GM21390 (cell line): ENCODE data around the gene NOTCH2.
"Not testable (repeated sequence)": the region's sequence is repeated elsewhere in the genome, so short reads cannot be mapped to it uniquely, and the experiment has no call there.

Experiments
- ATAC-seq: cut with Tn5 transposase; IDR thresholded peaks from one replicate; pipeline ENCODE4 v1.9.1; 2021; ENCODE audit not compliant: unreplicated experiment

Gene NOTCH2

GRCh38 chr1:120069067-120069919 lies at the start of gene NOTCH2:
Gene NOTCH2, minus strand, starts transcription at chr1:120069662. Its CDS starts 256 bp downstream, at chr1:120069406.
- ATAC-seq = not testable (repeated sequence)

- peak; percentile 53 for ATAC-seq
These were observed 48.1 kb upstream of the NOTCH2 start for GRCh38 chr1:120117371-120118177.

- ATAC-seq = not testable (repeated sequence)
These were observed 46.6 kb upstream of the NOTCH2 start for GRCh38 chr1:120116094-120116493.

GRCh38 chr1:120113134-120113533 lies 43.7 kb upstream of the NOTCH2 start:
- not testable (repeated sequence) for ATAC-seq

GRCh38 chr1:120112212-120112611 lies 42.8 kb upstream of the NOTCH2 start:
- not testable (repeated sequence) for ATAC-seq

- not testable (repeated sequence) for ATAC-seq
These were observed 42.3 kb upstream of the NOTCH2 start for GRCh38 chr1:120111771-120112170.

- ATAC-seq = not testable (repeated sequence)
These were observed 41.5 kb upstream of the NOTCH2 start for GRCh38 chr1:120111008-120111407.

- ATAC-seq = not testable (repeated sequence)
These were observed 40.2 kb upstream of the NOTCH2 start for GRCh38 chr1:120109656-120110055.

- ATAC-seq = not testable (repeated sequence)
These were observed 39.7 kb upstream of the NOTCH2 start for GRCh38 chr1:120109180-120109579.

- ATAC-seq = not testable (repeated sequence)
These were observed 35.8 kb upstream of the NOTCH2 start for GRCh38 chr1:120105288-120105687.

- ATAC-seq = not testable (repeated sequence)
These were observed 34.3 kb upstream of the NOTCH2 start for GRCh38 chr1:120103768-120104167.

GRCh38 chr1:120101593-120101992 lies 32.1 kb upstream of the NOTCH2 start:
- not testable (repeated sequence) for ATAC-seq

GRCh38 chr1:120100590-120100989 lies 31.1 kb upstream of the NOTCH2 start:
- ATAC-seq = not testable (repeated sequence)

GRCh38 chr1:120098986-120099759 lies 29.7 kb upstream of the NOTCH2 start:
- not testable (repeated sequence) for ATAC-seq

GRCh38 chr1:120096981-120097545 lies 27.6 kb upstream of the NOTCH2 start:
- ATAC-seq = not testable (repeated sequence)

- not testable (repeated sequence) for ATAC-seq
These were observed 24.2 kb upstream of the NOTCH2 start for GRCh38 chr1:120093548-120094181.

- not testable (repeated sequence) for ATAC-seq
These were observed 23.1 kb upstream of the NOTCH2 start for GRCh38 chr1:120092232-120093218.

GRCh38 chr1:120090830-120091229 lies 21.4 kb upstream of the NOTCH2 start:
- not testable (repeated sequence) for ATAC-seq

GRCh38 chr1:120087959-120088358 lies 18.5 kb upstream of the NOTCH2 start:
- not testable (repeated sequence) for ATAC-seq
